ENCODE measurements around the gene PPP1R3E. TPM values are rescaled to one million over a fixed set of nuclear protein-coding genes. Genes with fewer than 3 reads are reported as not detected.

Gene PPP1R3E
- total and polyA plus RNA-seq, 2 of the 13 experiments (the other 11 are each of a cell fraction or from before 2014, with no cell fraction given) = 16.5 to 26.5 TPM

GRCh38 chr14:23294734-23295561, 7.7 kb downstream of the PPP1R3E start (continued):
- TF ChIP-seq HNF1A (IDR thresholded peaks at IDR 0.05; ENCODE audit: low read depth) (peak; percentile 38; the same call in 1 of the 2 replicates), HNF1A (CRISPR knock-in tag; IDR thresholded peaks at IDR 0.05; ENCODE audit: borderline replicate concordance) (no peak), THAP11 (CRISPR knock-in tag; IDR thresholded peaks at IDR 0.05) (0 out of 2 replicates have a peak, but pooled peaks have one; percentile 36), ZKSCAN8 (CRISPR knock-in tag; IDR thresholded peaks at IDR 0.05; ENCODE audit: borderline replicate concordance) (no peak), ZNF800 (CRISPR knock-in tag; IDR thresholded peaks at IDR 0.05) (peak; percentile 82), MIER3 (CRISPR knock-in tag; IDR thresholded peaks at IDR 0.05; ENCODE audit: borderline replicate concordance) (no peak), ZMYM2 (CRISPR knock-in tag; IDR thresholded peaks at IDR 0.05) (0 out of 2 replicates have a peak, but pooled peaks have one; percentile 65), E2F1 (CRISPR knock-in tag; IDR thresholded peaks at IDR 0.05) (peak; percentile 37; the same call in 1 of the 2 replicates), ZFP37 (CRISPR knock-in tag; IDR thresholded peaks at IDR 0.05; ENCODE audit: borderline replicate concordance) (0 out of 2 replicates have a peak, but pooled peaks have one; percentile 57), SMAD3 (CRISPR knock-in tag; IDR thresholded peaks at IDR 0.05) (peak; percentile 9; the same call in 1 of the 2 replicates), ZSCAN20 (CRISPR knock-in tag; IDR thresholded peaks at IDR 0.05; ENCODE audit: borderline replicate concordance) (0 out of 2 replicates have a peak, but pooled peaks have one; percentile 74), FOXK1 (CRISPR knock-in tag; IDR thresholded peaks at IDR 0.05; ENCODE audit: borderline replicate concordance, low read depth) (peak; percentile 14; the same call in 1 of the 2 replicates), NR2F6 (IDR thresholded peaks at IDR 0.05) (peak; percentile 24; the same call in 1 of the 2 replicates), NR2F6 (CRISPR knock-in tag; IDR thresholded peaks at IDR 0.05) (no peak), POLR2AphosphoS5 (IDR thresholded peaks at IDR 0.05; ENCODE audit: low read depth, low read length) (no peak; the same call in 1 of the 2 replicates), ZNF557 (CRISPR knock-in tag; IDR thresholded peaks at IDR 0.05) (0 out of 2 replicates have a peak, but pooled peaks have one; percentile 68), ZNF550 (CRISPR knock-in tag; IDR thresholded peaks at IDR 0.05; ENCODE audit: borderline replicate concordance) (no peak), KMT2A (CRISPR knock-in tag; IDR thresholded peaks at IDR 0.05) (peak; percentile 49; the same call in 1 of the 2 replicates), RXRA (CRISPR knock-in tag; IDR thresholded peaks at IDR 0.05) (no peak), ZNF740 (CRISPR knock-in tag; IDR thresholded peaks at IDR 0.05) (peak; percentile 74; the same call in 1 of the 2 replicates), THYN1 (CRISPR knock-in tag; IDR thresholded peaks at IDR 0.05; ENCODE audit: borderline replicate concordance, low read depth) (peak; percentile 78; the same call in 1 of the 2 replicates), MED13 (CRISPR knock-in tag; IDR thresholded peaks at IDR 0.05) (0 out of 2 replicates have a peak, but pooled peaks have one; percentile 37), ZBTB21 (CRISPR knock-in tag; IDR thresholded peaks at IDR 0.05) (no peak)
